MCF 10A (cell line): ENCODE data around the gene RTP5. TPM values are rescaled to one million over a fixed set of nuclear protein-coding genes. Genes with fewer than 3 reads are reported as not detected.
A peak's percentile ranks its signal among the peaks of the same experiment; 100 is the strongest.

Source experiments
- BruUV-seq: library from RNA; stranded (reverse); fragments of 400-500 nt; replicated peaks from 2 replicates; lab custom pipeline; 2021; lab: Mats Ljungman, UMichigan
- CTCF ChIA-PET: fragments of 300-600 bp; sonication (Branson Sonifier 250); formaldehyde crosslinking; extraction: SDS; loops from one replicate; lab custom pipeline; 2021; ENCODE audit warnings: antibody characterized with exemption, inconsistent platforms; lab: Yijun Ruan, JAX
- POLR2A ChIA-PET: fragments of 300-600, 350-650 bp; sonication (Branson Sonifier 250); formaldehyde crosslinking; extraction: SDS; loops from one replicate; lab custom pipeline; 2020; ENCODE audit warnings: antibody characterized with exemption, inconsistent platforms; lab: Yijun Ruan, JAX
- DNase-seq: peaks from one replicate; pipeline ENCODE4 v3.0.0-alpha.2; 2018; ENCODE audit not compliant: unreplicated experiment
- H3K27ac Mint-ChIP-seq: one replicate; pipeline ENCODE4 v1.8.0; 2022; ENCODE audit warnings: mild to moderate bottlenecking, low read depth, mixed read lengths; ENCODE audit not compliant: unreplicated experiment
- H3K27me3 Mint-ChIP-seq: one replicate; pipeline ENCODE4 v1.8.0; 2022; ENCODE audit warnings: mixed read lengths; ENCODE audit not compliant: insufficient read depth, unreplicated experiment
- H3K36me3 Mint-ChIP-seq: one replicate; pipeline ENCODE4 v1.8.0; 2022; ENCODE audit warnings: mild to moderate bottlenecking, moderate library complexity, mixed read lengths; ENCODE audit not compliant: insufficient read depth, unreplicated experiment
- H3K4me1 Mint-ChIP-seq: one replicate; pipeline ENCODE4 v1.8.0; 2022; ENCODE audit warnings: mixed read lengths; ENCODE audit not compliant: insufficient read depth, unreplicated experiment
- H3K4me3 Mint-ChIP-seq: one replicate; pipeline ENCODE4 v1.8.0; 2022; ENCODE audit warnings: mild to moderate bottlenecking, moderate library complexity, mixed read lengths; ENCODE audit not compliant: unreplicated experiment
- H3K9me3 Mint-ChIP-seq: one replicate; pipeline ENCODE4 v1.8.0; 2022; ENCODE audit warnings: mixed read lengths; ENCODE audit not compliant: unreplicated experiment
- intact Hi-C: fragments of 100-400 bp; cut with micrococcal nuclease; formaldehyde crosslinking; loops from 2 replicates; pipeline ENCODE4 v1.14.1; 2022
- total RNA-seq: library from RNA; stranded (reverse); gene quantifications from 2 replicates; pipeline ENCODE4 v1.2.3, GENCODE V29; 2022
- TF ChIP-seq, protein P1 (sequence below): fragments of 200-600 bp; IDR thresholded peaks from one replicate; pipeline ENCODE4 v1.8.0; 2022; ENCODE audit warnings: antibody characterized with exemption, mild to moderate bottlenecking; ENCODE audit not compliant: unreplicated experiment

RTP5 gene
- total RNA-seq, 1 experiment from 2014 or later: not detected

DNA sequence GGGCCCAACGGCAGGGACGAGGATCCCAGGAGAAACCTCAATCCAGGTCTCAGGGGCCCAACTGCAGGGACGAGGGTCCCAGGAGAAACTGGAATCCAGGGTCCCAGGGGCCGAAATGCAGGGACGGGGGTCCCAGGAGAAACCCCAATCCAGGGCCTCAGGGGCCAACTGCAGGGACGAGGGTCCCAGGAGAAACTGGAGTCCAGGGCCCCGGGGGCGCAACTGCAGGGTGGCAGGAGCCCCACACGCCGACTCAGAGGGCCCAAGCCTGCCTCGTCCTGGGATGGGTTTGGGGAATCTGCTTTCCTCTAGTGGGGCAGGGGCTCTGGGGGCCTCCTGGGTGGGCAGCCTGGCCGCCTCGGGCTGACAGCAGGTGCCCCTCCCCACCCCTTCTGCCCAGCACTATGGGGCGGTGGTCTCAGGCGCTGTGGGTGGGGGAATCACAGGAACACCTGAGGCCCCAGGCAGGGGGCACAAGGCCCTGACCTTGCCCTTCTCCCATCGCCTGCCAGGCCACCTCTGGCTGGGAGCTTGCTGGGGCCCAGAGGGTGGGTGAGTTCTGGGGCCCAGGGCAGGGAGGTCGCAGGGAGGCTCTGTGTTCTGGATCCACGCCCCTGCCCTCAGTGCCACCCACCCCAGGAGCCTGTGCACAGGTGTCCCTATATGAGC, 7.1 kb downstream of the RTP5 start:
- no peak for DNase-seq
- no TSS peak for BruUV-seq
- no peaks in the 10 kb centered on the region for H3K4me1 Mint-ChIP-seq
- ChIA-PET POLR2A (no interaction called here), CTCF (no interaction called here)
- H3K27ac Mint-ChIP-seq: no peak overlapping the region
- TF ChIP-seq, protein P1, sequence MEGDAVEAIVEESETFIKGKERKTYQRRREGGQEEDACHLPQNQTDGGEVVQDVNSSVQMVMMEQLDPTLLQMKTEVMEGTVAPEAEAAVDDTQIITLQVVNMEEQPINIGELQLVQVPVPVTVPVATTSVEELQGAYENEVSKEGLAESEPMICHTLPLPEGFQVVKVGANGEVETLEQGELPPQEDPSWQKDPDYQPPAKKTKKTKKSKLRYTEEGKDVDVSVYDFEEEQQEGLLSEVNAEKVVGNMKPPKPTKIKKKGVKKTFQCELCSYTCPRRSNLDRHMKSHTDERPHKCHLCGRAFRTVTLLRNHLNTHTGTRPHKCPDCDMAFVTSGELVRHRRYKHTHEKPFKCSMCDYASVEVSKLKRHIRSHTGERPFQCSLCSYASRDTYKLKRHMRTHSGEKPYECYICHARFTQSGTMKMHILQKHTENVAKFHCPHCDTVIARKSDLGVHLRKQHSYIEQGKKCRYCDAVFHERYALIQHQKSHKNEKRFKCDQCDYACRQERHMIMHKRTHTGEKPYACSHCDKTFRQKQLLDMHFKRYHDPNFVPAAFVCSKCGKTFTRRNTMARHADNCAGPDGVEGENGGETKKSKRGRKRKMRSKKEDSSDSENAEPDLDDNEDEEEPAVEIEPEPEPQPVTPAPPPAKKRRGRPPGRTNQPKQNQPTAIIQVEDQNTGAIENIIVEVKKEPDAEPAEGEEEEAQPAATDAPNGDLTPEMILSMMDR: no peak
- H3K4me3 Mint-ChIP-seq: no peak overlapping the region
- H3K36me3 Mint-ChIP-seq: peaks cover 5% of the 10 kb centered on the region
- no peaks in the 10 kb centered on the region for H3K27me3 Mint-ChIP-seq
- H3K9me3 Mint-ChIP-seq: no peaks in the 10 kb centered on the region
- intact Hi-C loops: loop anchor here (5.0 kb wide), 1 partner anchor 189 kb away; the partner anchor contains the start of gene DTYMK

DNA sequence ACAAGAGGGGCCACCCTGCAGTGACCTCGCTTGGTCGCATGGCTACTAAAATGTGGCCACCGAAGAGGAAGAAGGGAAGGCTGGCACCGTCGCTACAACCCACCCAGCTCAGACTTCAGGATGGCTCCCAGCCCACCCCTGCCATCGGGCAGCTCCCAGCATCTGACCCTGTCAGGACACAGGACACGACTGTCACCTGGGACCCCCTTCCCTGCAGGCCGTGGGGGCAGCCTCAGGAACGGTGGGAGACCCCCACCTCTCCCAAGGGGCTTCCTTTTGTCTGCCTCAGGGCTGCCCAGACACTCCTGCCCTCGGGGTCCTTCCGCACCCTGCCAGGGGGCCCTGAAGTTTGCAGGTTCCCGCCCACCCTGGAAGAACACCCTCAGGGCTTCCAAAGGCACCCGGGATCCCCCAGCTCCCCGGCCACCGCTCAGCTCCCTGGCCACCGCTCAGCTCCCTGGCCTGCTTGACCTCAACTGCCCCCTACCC, 7.7 kb downstream of the RTP5 start:
- CTCF ChIA-PET: no interaction called here
- no peak for DNase-seq
- Mint-ChIP-seq H3K9me3 (no peaks in the 10 kb centered on the region), H3K27me3 (no peaks in the 10 kb centered on the region), H3K27ac (no peak overlapping the region), H3K36me3 (peaks cover 7% of the 10 kb centered on the region), H3K4me1 (no peaks in the 10 kb centered on the region), H3K4me3 (no peak overlapping the region)
- TF ChIP-seq, protein P1: no peak
- intact Hi-C loops: loop anchor here (5.0 kb wide), 1 partner anchor 190 kb away; the partner anchor contains the start of gene DTYMK
- BruUV-seq: no TSS peak
- POLR2A ChIA-PET: no interaction called here

DNA sequence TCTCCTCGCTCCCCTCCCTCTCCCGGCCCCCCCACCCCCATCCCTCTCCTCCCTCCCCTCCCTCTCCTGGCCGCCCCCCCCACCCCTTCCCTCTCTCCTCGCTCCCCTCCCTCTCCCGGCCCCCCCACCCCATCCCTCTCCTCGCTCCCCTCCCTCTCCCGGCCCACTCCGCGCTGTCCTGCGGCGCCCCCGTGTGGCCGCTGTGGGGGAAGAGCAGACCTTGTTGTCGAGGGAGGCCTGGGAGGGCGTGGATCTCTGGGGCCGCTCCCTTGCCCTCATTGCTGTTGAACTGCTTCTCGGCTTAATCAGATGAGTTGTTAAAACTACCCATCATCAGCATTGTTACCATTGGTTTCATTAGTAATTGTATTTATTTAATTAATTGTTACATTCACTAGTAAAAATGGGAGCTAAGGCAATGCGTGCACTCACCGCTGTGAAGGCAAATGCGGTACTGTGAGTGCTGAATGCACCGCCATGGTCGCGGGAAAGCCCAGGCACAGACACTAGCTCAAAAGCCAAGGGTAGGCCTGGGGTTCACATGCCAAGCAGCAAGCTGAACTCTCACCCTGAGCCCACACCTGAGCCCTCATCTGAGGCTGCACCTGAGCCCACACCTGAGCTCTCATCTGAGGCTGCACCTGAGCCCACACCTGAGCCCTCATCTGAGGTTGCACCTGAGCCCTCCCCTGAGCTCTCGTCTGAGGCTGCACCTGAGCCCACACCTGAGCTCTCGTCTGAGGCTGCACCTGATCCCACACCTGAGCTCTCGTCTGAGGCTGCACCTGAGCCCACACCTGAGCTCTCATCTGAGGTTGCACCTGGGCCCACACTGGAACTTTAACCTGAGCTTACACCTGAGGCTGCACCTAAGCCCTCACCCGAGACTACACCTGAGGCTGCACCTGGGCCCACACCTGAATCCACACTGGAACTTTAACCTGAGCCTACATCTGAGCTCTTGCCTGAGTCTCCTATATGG, 8.8 kb downstream of the RTP5 start:
- intact Hi-C loops: loop anchor here (2.0 to 5.0 kb wide), 2 partner anchors 143 to 191 kb away; partner anchors contain the start of genes D2HGDH and DTYMK
- H3K4me3 Mint-ChIP-seq: no peak overlapping the region
- DNase-seq: peak; percentile 76
- no peak overlapping the region for H3K27ac Mint-ChIP-seq
- BruUV-seq: no TSS peak
- no peaks in the 10 kb centered on the region for H3K27me3 Mint-ChIP-seq
- H3K9me3 Mint-ChIP-seq: no peaks in the 10 kb centered on the region
- TF ChIP-seq, protein P1: peak; percentile 72
- H3K36me3 Mint-ChIP-seq: peaks cover 7% of the 10 kb centered on the region
- H3K4me1 Mint-ChIP-seq: no peaks in the 10 kb centered on the region
- POLR2A ChIA-PET: interaction anchor here (0.7 to 1.5 kb wide), 3 partner anchors 176 to 192 kb away, joined by 3 to 7 read pairs (median 3); partner anchors contain the start of genes DTYMK and ING5
- CTCF ChIA-PET: interaction anchor here (0.5 to 1.9 kb wide), 40 partner anchors 8 to 1027 kb away, joined by 3 to 10 read pairs (median 4); partner anchors contain the start of genes DTYMK and ING5
